Colonic mucosa (tissue), 4 donors: ENCODE measurements around the gene SCN3B. TPM values are rescaled to one million over a fixed set of nuclear protein-coding genes. Genes with fewer than 3 reads are reported as not detected.
A peak's percentile ranks its signal among the peaks of the same experiment; 100 is the strongest.

Experiments
- DNase-seq: peaks from one replicate; pipeline ENCODE4 v3.0.0-alpha.2; 2020
- H3K27ac ChIP-seq: fragments of 200-600 bp; one replicate; pipeline ENCODE4 v1.8.0; 2021
- H3K27me3 ChIP-seq: fragments of 200-600 bp; one replicate; pipeline ENCODE4 v1.8.0; 2021
- H3K36me3 ChIP-seq: fragments of 200-600 bp; one replicate; pipeline ENCODE4 v1.8.0; 2021
- H3K4me1 ChIP-seq: fragments of 200-600 bp; one replicate; pipeline ENCODE4 v1.8.0; 2021; ENCODE audit warnings: mild to moderate bottlenecking
- H3K4me3 ChIP-seq: fragments of 200-600 bp; one replicate; pipeline ENCODE4 v1.8.0; 2021
- H3K9ac ChIP-seq, 2 donors: one replicate each; pipeline ENCODE4 v1.7.0; 2013; ENCODE audit warnings: control low read depth in 2 of 2, low read depth in 2 of 2, low read length in 2 of 2
- H3K9me3 ChIP-seq: fragments of 200-600 bp; one replicate; pipeline ENCODE4 v1.8.0; 2021
- intact Hi-C: fragments of 100-400 bp; cut with DNase I; formaldehyde crosslinking; loops from one replicate; pipeline ENCODE4 v1.14.1; 2022
- total RNA-seq, 2 donors: library from RNA; stranded (reverse); fragmentation: NEBNext Ultra II Directional in 1 of 2; extraction: Animal tissue kit (Norgen Biotek cat#: 25700) in 1 of 2; gene quantifications; one replicate each; pipeline ENCODE4 v1.2.1, GENCODE V29; 2021
- TF ChIP-seq, protein P1 (sequence below): fragments of 200-600 bp; IDR thresholded peaks from one replicate; pipeline ENCODE4 v1.8.0; 2022; ENCODE audit warnings: antibody characterized with exemption, mild to moderate bottlenecking
- donor health status: healthy.
- donor health status: DM: no; HTN: no; CAD: no.
- donor health status: DM: no; HTN: no; CAD: no.

The SCN3B gene
- total RNA-seq, 2 donors from 2014 or later: 0.30 to 1.2 TPM

DNA sequence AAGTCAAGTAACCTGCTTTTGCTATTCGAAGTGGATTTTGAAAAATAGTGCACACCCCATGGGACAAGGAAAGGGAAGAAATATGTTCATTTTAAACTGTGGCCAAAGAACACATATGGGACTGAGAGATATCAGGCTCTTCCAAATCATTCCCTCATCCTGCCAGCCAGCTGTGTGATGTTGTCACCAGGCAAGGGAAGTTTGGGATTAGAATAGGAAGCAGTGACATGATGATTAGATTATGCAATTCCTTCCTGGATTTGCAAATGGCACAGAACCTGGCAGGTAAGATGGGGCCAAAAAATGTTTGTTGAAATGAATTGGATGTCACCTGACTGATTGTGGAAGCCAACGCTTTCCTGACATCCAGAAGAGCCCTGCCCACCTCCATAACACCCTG lies 4.9 kb upstream of the SCN3B start:
- peaks cover 3% of the 10 kb centered on the region for H3K4me1 ChIP-seq
- no peak overlapping the region for H3K9ac ChIP-seq
- TF ChIP-seq, protein P1, sequence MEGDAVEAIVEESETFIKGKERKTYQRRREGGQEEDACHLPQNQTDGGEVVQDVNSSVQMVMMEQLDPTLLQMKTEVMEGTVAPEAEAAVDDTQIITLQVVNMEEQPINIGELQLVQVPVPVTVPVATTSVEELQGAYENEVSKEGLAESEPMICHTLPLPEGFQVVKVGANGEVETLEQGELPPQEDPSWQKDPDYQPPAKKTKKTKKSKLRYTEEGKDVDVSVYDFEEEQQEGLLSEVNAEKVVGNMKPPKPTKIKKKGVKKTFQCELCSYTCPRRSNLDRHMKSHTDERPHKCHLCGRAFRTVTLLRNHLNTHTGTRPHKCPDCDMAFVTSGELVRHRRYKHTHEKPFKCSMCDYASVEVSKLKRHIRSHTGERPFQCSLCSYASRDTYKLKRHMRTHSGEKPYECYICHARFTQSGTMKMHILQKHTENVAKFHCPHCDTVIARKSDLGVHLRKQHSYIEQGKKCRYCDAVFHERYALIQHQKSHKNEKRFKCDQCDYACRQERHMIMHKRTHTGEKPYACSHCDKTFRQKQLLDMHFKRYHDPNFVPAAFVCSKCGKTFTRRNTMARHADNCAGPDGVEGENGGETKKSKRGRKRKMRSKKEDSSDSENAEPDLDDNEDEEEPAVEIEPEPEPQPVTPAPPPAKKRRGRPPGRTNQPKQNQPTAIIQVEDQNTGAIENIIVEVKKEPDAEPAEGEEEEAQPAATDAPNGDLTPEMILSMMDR: no peak
- no peaks in the 10 kb centered on the region for H3K27me3 ChIP-seq
- DNase-seq: no peak
- no peak overlapping the region for H3K27ac ChIP-seq
- H3K9me3 ChIP-seq: no peaks in the 10 kb centered on the region
- intact Hi-C loops: no loop called here
- H3K4me3 ChIP-seq: no peak overlapping the region
- H3K36me3 ChIP-seq: no peaks in the 10 kb centered on the region

GRCh38 chr11:123653827-123654565 lies 428 bp downstream of the SCN3B start:
- DNase-seq: peak; percentile 39
- Histone ChIP-seq H3K9me3 (no peaks in the 10 kb centered on the region), H3K4me3 (peak overlapping the region; percentile 59), H3K27me3 (no peaks in the 10 kb centered on the region), H3K36me3 (no peaks in the 10 kb centered on the region), H3K27ac (no peak overlapping the region), H3K9ac (no peak overlapping the region), H3K4me1 (peaks cover 3% of the 10 kb centered on the region)
- intact Hi-C loops: no loop called here
- TF ChIP-seq, protein P1: no peak

DNA sequence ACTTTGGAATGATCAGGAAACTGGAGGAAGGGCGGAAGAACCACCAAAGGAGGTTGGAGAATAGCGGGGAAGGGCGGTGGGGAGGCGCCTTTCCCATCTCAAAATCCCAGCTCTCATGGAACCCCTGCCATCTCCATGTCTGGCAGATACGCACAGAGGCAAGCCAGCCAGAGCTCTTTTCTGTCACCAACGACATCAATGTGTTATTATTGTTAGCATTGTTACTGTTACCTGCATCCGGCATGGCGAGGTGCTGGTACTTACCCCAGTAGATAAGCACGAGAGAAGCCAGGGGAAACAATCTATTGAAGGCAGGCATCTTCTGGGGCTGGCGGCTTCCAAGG lies 969 bp downstream of the SCN3B start:
- Histone ChIP-seq H3K36me3 (no peaks in the 10 kb centered on the region), H3K9me3 (no peaks in the 10 kb centered on the region), H3K27ac (no peak overlapping the region), H3K4me1 (peaks cover 3% of the 10 kb centered on the region), H3K4me3 (no peak overlapping the region), H3K9ac (no peak overlapping the region), H3K27me3 (no peaks in the 10 kb centered on the region)
- DNase-seq: no peak
- TF ChIP-seq, protein P1: no peak
- intact Hi-C loops: no loop called here

DNA sequence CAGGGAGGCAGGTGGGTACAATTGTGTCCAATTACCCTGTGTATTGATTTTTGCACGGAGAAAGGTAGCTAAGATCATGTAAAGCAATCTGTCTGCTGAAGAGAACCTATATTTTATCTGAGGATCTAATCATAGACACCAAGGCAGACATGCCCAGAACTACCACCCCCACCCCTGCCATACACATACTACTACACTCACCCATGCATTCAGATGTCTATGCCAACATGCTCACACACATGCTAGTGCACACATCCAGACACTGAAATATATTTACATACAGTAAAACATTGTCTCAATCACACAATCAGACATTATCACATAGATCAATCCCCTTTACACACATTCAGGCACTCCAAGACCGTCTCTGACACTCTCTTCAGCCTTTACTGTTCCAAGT lies 1.8 kb downstream of the SCN3B start:
- no peak for DNase-seq
- Histone ChIP-seq H3K9me3 (no peaks in the 10 kb centered on the region), H3K27me3 (no peaks in the 10 kb centered on the region), H3K27ac (no peak overlapping the region), H3K4me1 (peaks cover 3% of the 10 kb centered on the region), H3K36me3 (no peaks in the 10 kb centered on the region), H3K4me3 (no peak overlapping the region), H3K9ac (no peak overlapping the region)
- TF ChIP-seq, protein P1: no peak
- intact Hi-C loops: no loop called here

- H3K4me1 ChIP-seq: peaks cover 3% of the 10 kb centered on the region
- H3K27ac ChIP-seq: no peak overlapping the region
- no peak for DNase-seq
- TF ChIP-seq, protein P1: no peak
- no peak overlapping the region for H3K9ac ChIP-seq
- H3K4me3 ChIP-seq: no peak overlapping the region
- no peaks in the 10 kb centered on the region for H3K27me3 ChIP-seq
- intact Hi-C loops: no loop called here
- no peaks in the 10 kb centered on the region for H3K36me3 ChIP-seq
- no peaks in the 10 kb centered on the region for H3K9me3 ChIP-seq
Measured at GRCh38 chr11:123650901-123651300, 3.5 kb downstream of the SCN3B start.
